Stimulated activated CD8-positive, alpha-beta memory T cell treated with anti-CD3 and anti-CD28 coated beads, Interleukin-4, amount 100 ng/mL, for 4 hours (primary cell): ENCODE results near the gene FUT1.
A peak's percentile ranks its signal among the peaks of the same experiment; 100 is the strongest.
"Not testable (repeated sequence)": the region's sequence is repeated elsewhere in the genome, so short reads cannot be mapped to it uniquely, and the experiment has no call there.

Experiments
- DNase-seq, 2 donors: peaks; one replicate each; pipeline ENCODE4 v3.0.0-alpha.2; 2020; ENCODE audit warnings: low read depth in 2 of 2, low spot score in 1 of 2

FUT1 gene

GRCh38 chr19:48752496-48753365 is at the start of gene FUT1:
Gene FUT1, minus strand, starts transcription at chr19:48752641. Its CDS starts 1,360 bp downstream, at chr19:48751281.
- no peak for DNase-seq

GRCh38 chr19:48799358-48800300 is 47.2 kb upstream of the FUT1 start:
- no peak for DNase-seq

- DNase-seq = no peak
Observed at GRCh38 chr19:48798937-48799336, 46.5 kb upstream of the FUT1 start.

- no peak for DNase-seq
Observed at GRCh38 chr19:48797103-48797502, 44.7 kb upstream of the FUT1 start.

DNA sequence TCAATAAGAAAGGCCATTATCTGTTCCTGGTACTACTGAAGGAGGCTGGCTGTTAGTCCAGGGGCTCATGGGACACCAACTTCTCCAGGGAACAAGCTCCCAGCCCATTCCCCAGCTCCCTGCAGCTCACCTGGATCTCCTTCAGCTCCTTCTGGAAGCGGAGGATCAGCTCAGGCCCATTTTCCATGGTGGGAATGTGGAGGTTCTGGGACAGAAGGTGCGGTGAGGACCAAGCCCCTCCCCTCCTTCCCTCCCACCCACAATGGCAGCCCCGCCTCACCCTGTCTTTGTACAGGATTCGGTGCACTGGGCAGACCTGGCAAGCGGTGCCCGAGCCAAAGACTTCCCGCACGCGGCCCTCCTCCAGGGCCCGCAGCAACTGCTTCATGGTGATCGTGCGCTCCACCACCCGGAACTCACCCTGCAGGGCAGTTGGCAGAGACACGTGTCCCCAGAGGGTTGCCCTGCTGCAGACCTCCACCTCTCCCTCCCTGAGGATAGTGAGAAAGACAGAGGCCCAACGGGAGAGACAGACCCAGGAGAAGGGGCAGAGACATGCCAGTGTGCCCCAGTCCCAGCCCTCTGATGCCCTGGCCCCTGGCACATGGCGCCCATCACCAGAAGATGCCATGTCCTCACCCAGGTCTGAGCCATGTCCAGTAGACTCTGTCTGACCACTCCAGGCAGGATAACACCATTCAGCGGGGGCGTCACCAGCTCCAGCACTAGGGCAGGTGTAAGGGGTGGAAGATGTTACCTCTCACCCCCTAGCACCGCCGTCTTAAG is 44.0 kb upstream of the FUT1 start:
- no peak for DNase-seq

DNA sequence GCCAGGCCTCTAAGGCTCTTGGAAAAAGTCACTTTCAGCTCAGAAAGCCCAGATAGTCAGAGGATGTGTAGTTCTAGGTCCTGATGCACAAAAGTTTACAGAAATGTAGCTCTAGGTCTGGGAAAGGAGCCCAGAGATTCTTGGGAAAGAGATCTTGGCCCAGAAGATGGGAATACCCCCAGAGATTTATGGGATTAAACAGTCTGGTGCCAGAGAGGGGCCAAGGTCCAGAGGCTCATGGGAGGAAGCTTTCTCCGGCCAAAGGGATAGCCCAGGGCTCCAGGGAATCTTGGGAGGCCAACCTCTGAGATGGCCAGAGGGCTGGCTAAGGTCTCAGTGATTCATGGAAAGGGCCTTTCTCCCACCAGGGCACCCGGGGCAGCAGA is 43.2 kb upstream of the FUT1 start:
- no peak for DNase-seq

GRCh38 chr19:48795055-48795684 is 42.7 kb upstream of the FUT1 start:
- DNase-seq = peak; percentile 62 to 71

DNA sequence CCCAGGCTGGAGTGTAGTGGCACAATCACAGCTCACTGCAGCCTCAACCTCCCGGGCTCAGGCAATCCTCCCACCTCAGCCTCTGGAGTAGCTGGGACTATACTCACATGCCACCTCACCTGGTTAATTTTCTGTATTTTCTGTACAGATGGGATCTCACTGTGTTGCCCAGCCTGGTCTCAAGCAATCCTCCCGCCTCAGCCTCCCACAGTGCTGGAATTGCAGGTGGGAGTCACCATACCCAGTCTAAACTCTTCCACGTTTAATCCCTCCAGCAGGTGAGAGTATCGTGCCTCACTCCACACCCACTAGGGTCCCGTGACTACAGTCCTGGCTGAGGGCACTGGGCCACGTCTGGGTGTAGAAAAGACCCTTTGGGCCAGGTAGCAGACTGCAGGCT is 41.9 kb upstream of the FUT1 start:
- DNase-seq = no peak

DNA sequence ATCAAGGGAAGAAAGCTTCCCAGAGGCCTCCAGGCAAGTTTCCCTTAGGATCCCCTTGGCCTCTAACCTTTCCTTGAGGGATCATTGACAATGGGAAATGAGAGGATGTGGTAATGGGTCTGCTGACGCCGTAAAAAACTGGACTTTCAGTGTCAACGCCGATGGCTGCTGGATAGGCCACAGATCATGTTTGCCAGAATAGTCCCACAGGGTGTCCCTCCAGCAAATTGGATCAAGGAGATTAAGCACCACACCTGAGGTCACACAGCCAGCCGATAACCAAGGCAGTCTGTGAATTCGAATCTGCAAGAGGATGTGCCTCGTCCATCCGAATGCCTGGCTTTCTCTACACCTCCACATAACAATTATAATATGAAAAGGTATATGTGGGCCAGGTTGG is 40.8 kb upstream of the FUT1 start:
- DNase-seq = no peak

DNA sequence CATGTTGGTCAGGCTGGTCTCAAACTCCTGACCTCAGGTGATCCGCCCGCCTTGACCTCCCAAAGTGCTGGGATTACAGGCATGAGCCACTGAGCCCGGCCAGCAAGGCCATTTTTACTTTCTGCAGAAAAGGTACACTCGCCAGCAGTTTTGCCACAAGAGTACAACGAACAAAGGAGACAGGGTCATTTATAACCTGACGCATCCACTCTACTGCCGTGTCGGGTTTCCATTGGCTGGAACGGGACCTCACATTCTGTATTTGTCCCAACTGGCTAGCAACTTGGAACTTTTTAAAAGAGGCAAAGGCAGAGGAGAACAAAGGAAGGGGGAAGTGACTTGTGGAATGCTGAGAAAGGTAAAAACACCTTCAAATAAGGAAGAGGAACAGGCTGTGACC is 34.9 kb upstream of the FUT1 start:
- not testable (repeated sequence) for DNase-seq

GRCh38 chr19:48786422-48786821 is 34.0 kb upstream of the FUT1 start:
- DNase-seq = not testable (repeated sequence)

DNA sequence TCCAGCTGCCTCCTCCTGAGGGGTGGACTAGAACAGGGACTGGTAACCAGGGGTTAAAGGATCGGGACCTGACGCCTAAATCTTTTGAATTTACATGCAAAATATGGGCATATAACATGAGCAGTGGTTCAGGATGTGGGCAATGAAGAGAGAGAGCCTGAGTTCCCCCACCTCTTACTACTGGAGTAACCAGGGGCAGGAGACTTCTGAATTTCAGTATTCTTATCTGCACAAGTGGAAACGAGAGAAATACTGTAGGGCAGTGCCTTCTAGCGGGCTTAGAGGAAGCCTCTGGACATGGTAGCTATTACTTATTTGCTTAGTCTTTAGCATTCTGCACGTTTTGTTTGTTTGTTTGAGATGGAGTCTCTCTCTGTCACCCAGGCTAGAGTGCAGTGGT is 32.1 kb upstream of the FUT1 start:
- DNase-seq = no peak

- no peak for DNase-seq
Observed at GRCh38 chr19:48780631-48781391, 28.4 kb upstream of the FUT1 start.

- no peak for DNase-seq
Observed at GRCh38 chr19:48779636-48780035, 27.2 kb upstream of the FUT1 start.

GRCh38 chr19:48777720-48778119 is 25.3 kb upstream of the FUT1 start:
- DNase-seq = no peak

DNA sequence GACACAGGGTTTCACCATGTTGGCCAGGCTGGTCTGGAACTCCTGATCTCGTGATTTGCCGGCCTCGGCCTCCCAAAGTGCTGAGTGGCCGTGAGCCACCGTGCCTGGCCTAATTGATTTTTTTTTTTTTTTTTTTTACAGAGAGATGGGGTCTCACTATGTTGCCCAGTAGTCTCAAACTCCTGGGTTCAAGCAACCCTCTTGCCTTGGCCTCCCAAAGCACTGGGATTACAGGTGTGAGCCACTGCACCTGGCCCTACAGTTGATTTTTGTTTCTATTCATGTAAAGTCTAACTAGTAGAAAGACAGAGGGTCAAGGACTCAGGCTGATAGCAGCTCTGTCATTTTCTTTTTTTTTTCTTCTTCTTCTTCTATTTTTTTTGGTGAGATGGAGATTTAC is 24.7 kb upstream of the FUT1 start:
- DNase-seq = no peak

GRCh38 chr19:48772503-48772953 is 20.1 kb upstream of the FUT1 start:
- DNase-seq = no peak

DNA sequence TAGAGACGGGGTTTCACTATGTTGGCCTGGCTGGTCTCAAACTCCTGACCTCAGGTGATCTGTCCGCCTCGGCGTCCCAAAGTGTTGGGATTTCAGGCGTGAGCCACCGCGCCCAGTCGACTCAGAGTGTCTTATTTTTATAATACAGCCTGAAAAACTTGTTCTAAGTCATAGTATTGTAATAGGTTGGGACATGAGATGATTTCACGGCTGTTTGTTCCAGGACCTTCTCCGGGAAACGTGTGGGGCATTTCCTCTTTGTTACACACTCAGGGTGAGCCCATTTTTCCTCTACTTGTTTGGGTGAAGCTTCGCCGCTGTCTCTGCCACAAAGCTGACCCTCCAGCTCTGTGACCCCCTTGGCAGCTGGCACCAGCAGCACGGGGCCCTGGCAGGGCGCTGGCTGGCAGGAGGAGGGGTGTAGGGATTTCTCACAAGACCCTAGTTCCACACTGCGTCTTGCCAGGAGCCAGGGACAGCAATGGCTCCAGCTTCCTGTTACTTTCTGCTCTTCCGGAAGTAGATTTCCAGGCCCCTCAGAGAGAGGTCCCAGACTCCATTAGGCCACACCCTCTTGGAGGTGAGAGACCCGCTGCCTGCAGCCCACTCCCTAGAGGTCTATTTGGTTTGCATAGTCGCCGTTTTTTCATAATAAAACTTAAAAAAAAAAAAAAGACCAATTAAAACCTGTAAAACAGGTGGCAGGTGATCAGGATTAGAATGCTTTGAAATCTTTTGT is 18.5 kb upstream of the FUT1 start:
- DNase-seq = no peak

DNA sequence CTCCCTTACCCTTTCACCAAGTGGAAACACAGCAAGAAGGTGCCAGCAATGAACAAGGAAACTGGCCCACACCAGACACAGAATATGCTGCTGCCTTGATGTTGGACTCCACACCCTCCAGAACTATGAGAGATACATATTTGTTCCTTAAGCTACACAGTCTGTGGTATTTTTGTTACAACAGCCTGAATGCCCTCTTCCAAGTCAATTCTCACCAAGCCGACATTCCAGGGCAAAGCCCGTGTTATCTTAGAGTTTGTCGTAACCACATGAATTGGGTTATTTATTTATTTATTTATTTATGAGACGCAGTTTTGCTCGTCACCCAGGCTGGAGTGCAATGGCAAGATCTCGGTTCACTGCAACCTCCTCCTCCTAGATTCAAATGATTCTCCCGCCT is 17.8 kb upstream of the FUT1 start:
- no peak for DNase-seq
